ENCODE measurements around the gene NOL12. TPM values are rescaled to one million over a fixed set of nuclear protein-coding genes. Genes with fewer than 3 reads are reported as not detected.

The NOL12 gene
- total RNA-seq, 1 experiment from 2014 or later: 31.4 TPM

GRCh38 chr22:37669586-37669985 lies 16.6 kb upstream of the NOL12 start:
- CTCF ChIA-PET: interaction anchor here (0.6 kb wide), 1 partner anchor 26 kb away, joined by 3 read pairs; no protein-coding TSS in a partner anchor
- no peak overlapping the region for H3K9ac ChIP-seq (ENCODE audit: low read length)
- H3K4me3 ChIP-seq (replicated peaks in 1 of 2; ENCODE audit: low read depth in 1 of 2, low read length in 2 of 2): no peak overlapping the region
- H3K27ac ChIP-seq (ENCODE audit: low read depth, low read length): no peak overlapping the region
- no peaks in the 10 kb centered on the region for H3K27me3 ChIP-seq (ENCODE audit: insufficient read depth, low read length)
- no peaks in the 10 kb centered on the region for H3K9me3 ChIP-seq (ENCODE audit: control insufficient read depth in 1 of 2, insufficient read depth in 1 of 2, low read depth in 1 of 2, low read length in 2 of 2)
- TF ChIP-seq POLR2AphosphoS5 (IDR thresholded peaks at IDR 0.05; ENCODE audit: low read depth, low read length) (no peak), ATF3 (IDR thresholded peaks at IDR 0.05) (no peak), EZH2phosphoT487 (IDR thresholded peaks at IDR 0.05; ENCODE audit: borderline replicate concordance) (no peak), SIN3A (IDR thresholded peaks at IDR 0.05; ENCODE audit: low read depth) (no peak), POLR2A (IDR thresholded peaks at IDR 0.05; ENCODE audit: borderline replicate concordance, extremely low read depth, insufficient read depth, insufficient read length) (no peak), MAX (IDR thresholded peaks at IDR 0.05) (no peak), JUND (IDR thresholded peaks at IDR 0.05) (no peak), FOSL1 (IDR thresholded peaks at IDR 0.05; ENCODE audit: low read depth) (no peak), EZH2 (IDR thresholded peaks at IDR 0.05) (no peak), ZNF274 (IDR thresholded peaks at IDR 0.05; ENCODE audit: low read depth, low read length) (no peak)
- no peaks in the 10 kb centered on the region for H3K9me2 ChIP-seq (ENCODE audit: insufficient read depth)
- peaks cover 37 to 53% of the 10 kb centered on the region in 2 experiments for H3K4me1 ChIP-seq (ENCODE audit: control insufficient read depth in 1 of 2, insufficient read depth in 2 of 2, low read length in 2 of 2)
- H4K20me1 ChIP-seq (ENCODE audit: insufficient read depth): no peaks in the 10 kb centered on the region
- POLR2A ChIA-PET: no interaction called here
- peaks cover 6 to 14% of the 10 kb centered on the region in 2 experiments; a peak in 1 of 4 replicates for H3K36me3 ChIP-seq (ENCODE audit: control insufficient read depth in 1 of 2, insufficient read depth in 2 of 2, low read length in 2 of 2)
- H3K4me2 ChIP-seq (ENCODE audit: low read length): no peak overlapping the region
- intact Hi-C loops (cut with micrococcal nuclease): no loop called here
- H3K79me2 ChIP-seq (ENCODE audit: insufficient read depth, low read length): peaks cover 6% of the 10 kb centered on the region
- BruUV-seq (replicated peaks): no TSS peak
- RAD21 ChIA-PET (ENCODE audit: low non-redundant PET in 1 of 2, low total read pairs in 2 of 2, uncharacterized antibody in 2 of 2, unreplicated experiment in 2 of 2): no interaction called here
- ATAC-seq (no peak), DNase-seq (ENCODE audit: low read depth, low spot score) (no peak)
- H2AFZ ChIP-seq (ENCODE audit: low read depth, low read length, poor library complexity, severe bottlenecking): no peak overlapping the region

GRCh38 chr22:37672206-37672919 lies 13.8 kb upstream of the NOL12 start:
- ATAC-seq (no peak), DNase-seq (ENCODE audit: low read depth, low spot score) (no peak)
- TF ChIP-seq POLR2A (IDR thresholded peaks at IDR 0.05; ENCODE audit: borderline replicate concordance, extremely low read depth, insufficient read depth, insufficient read length) (no peak), EZH2phosphoT487 (IDR thresholded peaks at IDR 0.05; ENCODE audit: borderline replicate concordance) (no peak), ELF1 (IDR thresholded peaks at IDR 0.05; ENCODE audit: borderline replicate concordance, low read depth) (no peak)
- no peak overlapping the region for H3K4me3 ChIP-seq (replicated peaks in 1 of 2; ENCODE audit: low read depth in 1 of 2, low read length in 2 of 2)
- BruUV-seq (replicated peaks): no TSS peak
- H3K36me3 ChIP-seq (ENCODE audit: control insufficient read depth in 1 of 2, insufficient read depth in 2 of 2, low read length in 2 of 2): no peaks in the 10 kb centered on the region
- H3K27ac ChIP-seq (ENCODE audit: low read depth, low read length): no peak overlapping the region
- no peak overlapping the region for H3K4me2 ChIP-seq (ENCODE audit: low read length)
- H3K79me2 ChIP-seq (ENCODE audit: insufficient read depth, low read length): peaks cover 13% of the 10 kb centered on the region; the same call in 1 of the 2 replicates
- peaks cover 46 to 68% of the 10 kb centered on the region in 2 experiments for H3K4me1 ChIP-seq (ENCODE audit: control insufficient read depth in 1 of 2, insufficient read depth in 2 of 2, low read length in 2 of 2)
- no peaks in the 10 kb centered on the region for H3K9me2 ChIP-seq (ENCODE audit: insufficient read depth)
- H3K9ac ChIP-seq (ENCODE audit: low read length): no peak overlapping the region
- CTCF ChIA-PET: interaction anchor here (1.2 kb wide), 1 partner anchor 9 kb away, joined by 4 read pairs; no protein-coding TSS in a partner anchor
- H2AFZ ChIP-seq (ENCODE audit: low read depth, low read length, poor library complexity, severe bottlenecking): no peak overlapping the region
- H4K20me1 ChIP-seq (ENCODE audit: insufficient read depth): no peaks in the 10 kb centered on the region
- POLR2A ChIA-PET: interaction anchor here (0.7 to 1.4 kb wide), 3 partner anchors 11 to 36 kb away, joined by 3 read pairs; partner anchors contain the start of gene PDXP
- intact Hi-C loops (cut with micrococcal nuclease): no loop called here
- no peaks in the 10 kb centered on the region for H3K27me3 ChIP-seq (ENCODE audit: insufficient read depth, low read length)
- no peaks in the 10 kb centered on the region for H3K9me3 ChIP-seq (ENCODE audit: control insufficient read depth in 1 of 2, insufficient read depth in 1 of 2, low read depth in 1 of 2, low read length in 2 of 2)
- RAD21 ChIA-PET (ENCODE audit: low non-redundant PET in 1 of 2, low total read pairs in 2 of 2, uncharacterized antibody in 2 of 2, unreplicated experiment in 2 of 2): no interaction called here

Measured in HCT116 (cell line).